Omental fat pad (tissue), 4 donors: ENCODE results near the gene PLXNA4. TPM values are rescaled to one million over a fixed set of nuclear protein-coding genes. Genes with fewer than 3 reads are reported as not detected.

ENCODE experiments used
- ATAC-seq: fragments of 150-250 bp; one replicate; pipeline ENCODE4 v1.9.1; 2016; ENCODE audit warnings: mild to moderate bottlenecking, moderate library complexity; ENCODE audit not compliant: low FRiP score
- DNase-seq: peaks from one replicate; pipeline ENCODE4 v3.0.0-alpha.2; 2019; ENCODE audit warnings: low spot score
- CTCF ChIP-seq, 3 donors: fragments of 450-650 bp; IDR thresholded peaks; one replicate each; pipeline ENCODE4 v1.5.1; 2016 to 2017; ENCODE audit warnings: antibody characterized with exemption in 3 of 3, mild to moderate bottlenecking in 3 of 3, moderate library complexity in 2 of 3
- total RNA-seq, 4 donors: library from RNA; depleted of rRNA; stranded (reverse); fragments of >200 nt; gene quantifications; one replicate each; pipeline ENCODE4 v1.1.0, GENCODE V29; 2016

Gene PLXNA4
- total RNA-seq, 4 donors from 2014 or later = 31.4 to 111 (median 41.9) TPM

GRCh38 chr7:132318352-132319318 is 257.6 kb downstream of the PLXNA4 start:
- ATAC-seq = peak; percentile 79
- peak in 2 of 3 donors; percentile 43 to 56 for TF ChIP-seq CTCF (IDR thresholded peaks at IDR 0.05)
- DNase-seq = peak; percentile 69

- no peak for TF ChIP-seq CTCF (IDR thresholded peaks at IDR 0.05)
- ATAC-seq (peak; percentile 11), DNase-seq (no peak)
Observed at GRCh38 chr7:132317701-132318351, 258.4 kb downstream of the PLXNA4 start.

GRCh38 chr7:132312531-132313055 is 263.7 kb downstream of the PLXNA4 start:
- no peak for TF ChIP-seq CTCF (IDR thresholded peaks at IDR 0.05)
- no peak for DNase-seq
- no peak for ATAC-seq

DNA sequence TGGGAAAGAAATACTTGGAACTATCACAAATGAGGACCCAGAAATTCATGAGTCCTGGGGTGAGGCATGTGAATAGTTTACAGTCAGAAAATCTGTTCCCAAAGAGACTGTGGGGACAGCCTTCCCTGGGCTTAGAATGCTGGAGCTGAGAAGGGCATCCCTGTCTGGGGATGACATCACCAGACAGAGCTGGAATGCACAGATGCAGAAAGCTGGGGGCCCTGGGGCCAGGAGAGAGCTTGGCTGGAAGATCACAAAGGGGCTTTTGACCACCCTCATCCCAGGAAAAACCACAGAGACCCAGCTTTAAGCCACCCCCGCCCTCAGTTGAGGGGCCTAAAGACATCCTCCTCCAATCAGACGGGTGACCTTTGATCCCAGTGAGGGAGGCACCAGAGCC is 264.5 kb downstream of the PLXNA4 start:
- no peak for TF ChIP-seq CTCF (IDR thresholded peaks at IDR 0.05)
- ATAC-seq = no peak

DNA sequence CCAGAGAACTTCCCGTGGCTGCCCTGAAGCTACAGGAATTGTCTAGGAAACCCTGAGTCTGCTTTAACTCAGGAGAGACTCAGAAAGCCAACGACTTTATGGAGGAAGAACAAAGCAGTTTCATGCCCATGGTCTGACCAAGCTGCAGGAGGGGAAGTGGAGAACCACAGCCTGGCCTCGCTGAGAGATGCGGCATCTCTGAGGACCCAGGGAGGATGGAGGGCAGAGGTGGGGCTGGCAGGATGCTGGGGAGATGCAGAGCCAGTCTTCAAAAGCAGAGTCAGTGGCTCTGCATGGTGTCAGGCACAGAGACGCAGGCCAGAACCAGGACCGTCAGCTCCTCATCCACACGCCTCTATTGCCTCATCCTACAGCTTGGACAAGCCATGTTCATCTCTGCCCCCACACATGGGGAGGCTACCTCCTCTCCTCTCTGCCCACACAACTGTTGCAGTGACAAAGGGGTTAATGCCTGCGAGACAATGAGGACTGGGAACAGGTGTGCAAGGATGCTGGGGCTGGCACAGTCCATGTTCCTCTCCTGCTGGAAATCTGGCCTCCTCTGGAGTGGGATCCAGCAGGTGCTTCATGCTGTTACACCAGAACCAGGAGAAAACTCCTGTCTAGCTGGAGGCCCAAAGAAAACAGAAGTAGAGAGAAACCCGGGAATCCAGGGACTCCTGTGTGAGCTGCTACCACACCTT is 267.0 kb downstream of the PLXNA4 start:
- no peak for ATAC-seq
- no peak for TF ChIP-seq CTCF (IDR thresholded peaks at IDR 0.05)
- no peak for DNase-seq

More for the DNA sequence above, 264.5 kb downstream of the PLXNA4 start:
- DNase-seq = no peak

DNA sequence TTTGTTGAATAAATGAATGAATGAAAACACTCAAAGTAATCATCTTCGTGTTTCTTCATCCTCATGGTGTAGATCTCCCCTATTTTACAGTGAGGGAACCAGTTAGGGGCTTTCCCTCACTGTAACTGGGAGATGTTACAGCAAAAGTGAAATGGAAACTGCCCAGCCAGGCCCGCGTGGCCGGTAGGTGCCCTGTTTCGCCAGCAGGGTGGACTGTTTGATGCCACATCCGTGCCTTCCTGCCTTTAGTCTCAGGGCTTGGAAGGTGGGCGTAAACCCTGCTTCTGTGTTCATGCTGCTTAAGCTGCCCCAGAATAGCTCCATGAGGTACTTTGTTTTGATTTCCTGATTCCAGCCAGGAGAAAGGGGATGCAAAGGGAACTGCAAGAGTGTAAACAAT is 268.8 kb downstream of the PLXNA4 start:
- DNase-seq (no peak), ATAC-seq (no peak)
- no peak for TF ChIP-seq CTCF (IDR thresholded peaks at IDR 0.05)
